ENCODE measurements around the gene ACRBP. TPM values are rescaled to one million over a fixed set of nuclear protein-coding genes. Genes with fewer than 3 reads are reported as not detected.

Gene ACRBP
- total RNA-seq, 2 donors from 2014 or later: 5.1 to 9.1 TPM

- H3K4me3 ChIP-seq: no peak overlapping the region
- no peaks in the 10 kb centered on the region for H3K4me1 ChIP-seq (ENCODE audit: control insufficient read depth in 1 of 2, low read depth in 2 of 2)
- TF ChIP-seq, protein P1, sequence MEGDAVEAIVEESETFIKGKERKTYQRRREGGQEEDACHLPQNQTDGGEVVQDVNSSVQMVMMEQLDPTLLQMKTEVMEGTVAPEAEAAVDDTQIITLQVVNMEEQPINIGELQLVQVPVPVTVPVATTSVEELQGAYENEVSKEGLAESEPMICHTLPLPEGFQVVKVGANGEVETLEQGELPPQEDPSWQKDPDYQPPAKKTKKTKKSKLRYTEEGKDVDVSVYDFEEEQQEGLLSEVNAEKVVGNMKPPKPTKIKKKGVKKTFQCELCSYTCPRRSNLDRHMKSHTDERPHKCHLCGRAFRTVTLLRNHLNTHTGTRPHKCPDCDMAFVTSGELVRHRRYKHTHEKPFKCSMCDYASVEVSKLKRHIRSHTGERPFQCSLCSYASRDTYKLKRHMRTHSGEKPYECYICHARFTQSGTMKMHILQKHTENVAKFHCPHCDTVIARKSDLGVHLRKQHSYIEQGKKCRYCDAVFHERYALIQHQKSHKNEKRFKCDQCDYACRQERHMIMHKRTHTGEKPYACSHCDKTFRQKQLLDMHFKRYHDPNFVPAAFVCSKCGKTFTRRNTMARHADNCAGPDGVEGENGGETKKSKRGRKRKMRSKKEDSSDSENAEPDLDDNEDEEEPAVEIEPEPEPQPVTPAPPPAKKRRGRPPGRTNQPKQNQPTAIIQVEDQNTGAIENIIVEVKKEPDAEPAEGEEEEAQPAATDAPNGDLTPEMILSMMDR (IDR thresholded peaks at IDR 0.05): no peak
- DNase-seq (ENCODE audit: low spot score) (no peak), ATAC-seq (ENCODE audit: insufficient number of reproducible peaks, low FRiP score, low read depth) (no peak)
- H3K9me3 ChIP-seq: no peaks in the 10 kb centered on the region
- H3K27me3 ChIP-seq (replicated peaks; ENCODE audit: insufficient read depth): no peaks in the 10 kb centered on the region
- H3K36me3 ChIP-seq: no peaks in the 10 kb centered on the region
- H3K27ac ChIP-seq: no peak overlapping the region
These were observed 20.5 kb downstream of the ACRBP start for GRCh38 chr12:6626654-6627283.

DNA sequence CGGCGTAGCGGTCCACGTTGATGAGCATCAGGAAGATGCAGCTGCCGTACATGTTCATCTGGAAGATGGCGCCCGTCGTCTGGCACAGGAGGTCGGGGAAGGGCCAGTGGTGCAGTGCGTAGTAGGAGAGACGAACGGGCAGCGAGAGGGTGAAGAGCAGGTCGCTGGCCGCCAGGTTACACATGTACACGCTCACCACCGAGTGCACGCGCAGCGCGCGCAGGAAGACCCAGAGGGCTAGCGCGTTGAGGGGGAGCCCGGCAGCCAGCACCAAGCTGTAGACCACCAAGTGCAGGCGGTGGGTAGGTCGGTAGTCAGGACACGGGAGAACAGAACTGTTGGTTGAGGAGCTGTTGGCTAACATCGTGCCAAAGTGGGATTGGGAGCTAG, 26.4 kb downstream of the ACRBP start:
- Histone ChIP-seq H3K4me3 (peak overlapping the region; percentile 60), H3K27me3 (replicated peaks; ENCODE audit: insufficient read depth) (no peaks in the 10 kb centered on the region), H3K27ac (no peak overlapping the region), H3K9me3 (no peaks in the 10 kb centered on the region), H3K4me1 (ENCODE audit: control insufficient read depth in 1 of 2, low read depth in 2 of 2) (peaks cover 5 to 7% of the 10 kb centered on the region in 2 donors), H3K36me3 (no peaks in the 10 kb centered on the region)
- ATAC-seq (ENCODE audit: insufficient number of reproducible peaks, low FRiP score, low read depth) (no peak), DNase-seq (ENCODE audit: low spot score) (no peak)
- TF ChIP-seq, protein P1 (IDR thresholded peaks at IDR 0.05): no peak

DNA sequence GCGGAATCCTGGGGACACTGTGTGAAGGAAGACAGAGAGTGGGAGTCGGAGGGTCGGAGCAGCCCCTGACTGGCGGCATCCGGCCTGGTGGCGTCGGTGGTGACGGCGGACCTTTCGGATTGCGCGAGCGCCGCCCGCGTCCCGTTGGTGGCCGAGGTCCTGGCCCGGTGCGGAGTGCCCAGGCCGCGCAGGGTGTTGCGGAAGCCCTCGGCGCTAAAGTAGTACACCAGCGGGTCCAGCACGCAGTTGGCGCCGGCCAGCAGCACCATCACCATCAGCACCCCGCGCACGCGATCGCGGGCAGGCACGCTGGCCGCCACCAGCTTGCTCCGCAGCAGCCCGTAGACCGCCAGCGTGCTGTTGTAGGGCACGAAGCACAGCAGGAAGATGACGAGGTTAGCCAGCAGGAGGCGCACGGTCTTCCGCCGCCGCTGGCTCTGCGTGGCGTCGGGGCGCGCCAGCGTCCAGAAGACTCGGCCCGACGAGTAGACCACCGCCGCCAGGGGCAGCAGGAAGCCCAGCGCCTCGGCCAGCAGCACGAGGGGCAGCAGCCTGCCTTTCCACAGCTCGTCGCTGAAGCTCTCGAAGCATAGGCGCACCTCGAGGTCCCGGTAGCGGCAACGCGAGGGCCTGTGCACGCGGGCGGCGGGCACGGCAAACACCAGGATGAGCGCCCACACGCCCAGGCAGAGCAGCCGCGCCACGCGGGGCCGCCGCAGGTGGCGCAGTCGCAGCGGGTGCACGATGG, 26.9 kb downstream of the ACRBP start:
- Histone ChIP-seq H3K27me3 (replicated peaks; ENCODE audit: insufficient read depth) (no peaks in the 10 kb centered on the region), H3K4me3 (peak overlapping the region; percentile 60), H3K36me3 (no peaks in the 10 kb centered on the region), H3K27ac (no peak overlapping the region), H3K4me1 (ENCODE audit: control insufficient read depth in 1 of 2, low read depth in 2 of 2) (peaks cover 5 to 7% of the 10 kb centered on the region in 2 donors), H3K9me3 (no peaks in the 10 kb centered on the region)
- TF ChIP-seq, protein P1 (IDR thresholded peaks at IDR 0.05): peak; percentile 55
- DNase-seq (ENCODE audit: low spot score) (no peak), ATAC-seq (ENCODE audit: insufficient number of reproducible peaks, low FRiP score, low read depth) (no peak)

GRCh38 chr12:6618483-6619225, 28.6 kb downstream of the ACRBP start:
- H3K4me3 ChIP-seq: no peak overlapping the region
- H3K36me3 ChIP-seq: no peaks in the 10 kb centered on the region
- no peaks in the 10 kb centered on the region for H3K27me3 ChIP-seq (replicated peaks; ENCODE audit: insufficient read depth)
- DNase-seq (ENCODE audit: low spot score) (no peak), ATAC-seq (ENCODE audit: insufficient number of reproducible peaks, low FRiP score, low read depth) (no peak)
- H3K9me3 ChIP-seq: no peaks in the 10 kb centered on the region
- peaks cover 8 to 18% of the 10 kb centered on the region in 2 donors for H3K4me1 ChIP-seq (ENCODE audit: control insufficient read depth in 1 of 2, low read depth in 2 of 2)
- H3K27ac ChIP-seq: no peak overlapping the region
- TF ChIP-seq, protein P1 (IDR thresholded peaks at IDR 0.05): no peak

DNA sequence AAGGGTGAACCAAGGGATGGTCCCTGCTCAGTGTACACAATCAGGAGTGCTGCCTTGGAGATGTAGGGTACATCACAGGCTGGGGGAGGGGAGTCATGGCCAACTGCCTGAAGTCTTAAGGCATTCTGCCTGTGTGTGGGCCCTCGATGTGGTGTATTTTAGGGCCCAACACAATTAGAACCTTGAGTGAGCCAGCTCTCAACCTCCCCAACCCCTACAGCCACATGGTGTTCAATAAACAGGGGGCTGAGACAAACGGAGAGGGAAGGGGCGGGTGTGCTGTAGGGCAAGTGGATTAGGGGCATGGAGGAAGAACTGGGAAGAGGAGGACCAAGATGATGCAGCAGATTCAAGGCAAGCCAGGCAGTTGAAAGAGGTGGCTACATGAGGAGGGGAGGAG, 31.4 kb downstream of the ACRBP start:
- ATAC-seq (ENCODE audit: insufficient number of reproducible peaks, low FRiP score, low read depth): no peak
- TF ChIP-seq, protein P1 (IDR thresholded peaks at IDR 0.05): no peak
- no peaks in the 10 kb centered on the region for H3K27me3 ChIP-seq (replicated peaks; ENCODE audit: insufficient read depth)
- H3K4me3 ChIP-seq: no peak overlapping the region
- no peaks in the 10 kb centered on the region for H3K9me3 ChIP-seq
- H3K27ac ChIP-seq: peak overlapping the region; percentile 19 to 21
- no peak for DNase-seq (ENCODE audit: low spot score)
- peaks cover 21 to 39% of the 10 kb centered on the region in 2 donors for H3K4me1 ChIP-seq (ENCODE audit: control insufficient read depth in 1 of 2, low read depth in 2 of 2)
- H3K36me3 ChIP-seq: no peaks in the 10 kb centered on the region
